ENCODE data around the gene GPR42. TPM values are rescaled to one million over a fixed set of nuclear protein-coding genes. Genes with fewer than 3 reads are reported as not detected.
A peak's percentile ranks its signal among the peaks of the same experiment; 100 is the strongest.

Gene GPR42
- total RNA-seq, 1 donor from 2014 or later: not detected

- Mint-ChIP-seq H3K36me3 (ENCODE audit: unreplicated experiment) (no peaks in the 10 kb centered on the region), H3K4me1 (ENCODE audit: low read depth, unreplicated experiment) (peaks cover 1% of the 10 kb centered on the region), H3K27me3 (ENCODE audit: unreplicated experiment) (peaks cover 10% of the 10 kb centered on the region), H3K4me3 (ENCODE audit: unreplicated experiment) (no peak overlapping the region), H3K9me3 (ENCODE audit: unreplicated experiment) (peaks cover 5% of the 10 kb centered on the region), H3K27ac (ENCODE audit: unreplicated experiment) (no peak overlapping the region)
- peak; percentile 68 for DNase-seq
- peak; percentile 80 for TF ChIP-seq CTCF (IDR thresholded peaks at IDR 0.05; ENCODE audit: partially characterized antibody, unreplicated experiment)
Measured at GRCh38 chr19:35352448-35353304, 18.2 kb upstream of the GPR42 start.

GRCh38 chr19:35353635-35354034 lies 17.2 kb upstream of the GPR42 start:
- Mint-ChIP-seq H3K36me3 (ENCODE audit: unreplicated experiment) (no peaks in the 10 kb centered on the region), H3K4me3 (ENCODE audit: unreplicated experiment) (no peak overlapping the region), H3K9me3 (ENCODE audit: unreplicated experiment) (peaks cover 1% of the 10 kb centered on the region), H3K4me1 (ENCODE audit: low read depth, unreplicated experiment) (peaks cover 1% of the 10 kb centered on the region), H3K27me3 (ENCODE audit: unreplicated experiment) (peaks cover 10% of the 10 kb centered on the region), H3K27ac (ENCODE audit: unreplicated experiment) (no peak overlapping the region)
- no peak for TF ChIP-seq CTCF (IDR thresholded peaks at IDR 0.05; ENCODE audit: partially characterized antibody, unreplicated experiment)
- DNase-seq: no peak

GRCh38 chr19:35354898-35355297 lies 16.0 kb upstream of the GPR42 start:
- Mint-ChIP-seq H3K36me3 (ENCODE audit: unreplicated experiment) (no peaks in the 10 kb centered on the region), H3K27me3 (ENCODE audit: unreplicated experiment) (peaks cover 8% of the 10 kb centered on the region), H3K4me3 (ENCODE audit: unreplicated experiment) (no peak overlapping the region), H3K4me1 (ENCODE audit: low read depth, unreplicated experiment) (peaks cover 1% of the 10 kb centered on the region), H3K9me3 (ENCODE audit: unreplicated experiment) (peaks cover 1% of the 10 kb centered on the region), H3K27ac (ENCODE audit: unreplicated experiment) (no peak overlapping the region)
- DNase-seq: no peak
- no peak for TF ChIP-seq CTCF (IDR thresholded peaks at IDR 0.05; ENCODE audit: partially characterized antibody, unreplicated experiment)

GRCh38 chr19:35355791-35356460 lies 14.9 kb upstream of the GPR42 start:
- peaks cover 1% of the 10 kb centered on the region for H3K4me1 Mint-ChIP-seq (ENCODE audit: low read depth, unreplicated experiment)
- no peaks in the 10 kb centered on the region for H3K36me3 Mint-ChIP-seq (ENCODE audit: unreplicated experiment)
- H3K9me3 Mint-ChIP-seq (ENCODE audit: unreplicated experiment): peaks cover 1% of the 10 kb centered on the region
- H3K4me3 Mint-ChIP-seq (ENCODE audit: unreplicated experiment): no peak overlapping the region
- TF ChIP-seq CTCF (IDR thresholded peaks at IDR 0.05; ENCODE audit: partially characterized antibody, unreplicated experiment): no peak
- H3K27ac Mint-ChIP-seq (ENCODE audit: unreplicated experiment): no peak overlapping the region
- peaks cover 6% of the 10 kb centered on the region for H3K27me3 Mint-ChIP-seq (ENCODE audit: unreplicated experiment)
- DNase-seq: no peak
